Caco-2 (cell line): Measurements from ENCODE around the gene RNASE9. TPM values are rescaled to one million over a fixed set of nuclear protein-coding genes. Genes with fewer than 3 reads are reported as not detected.

Source experiments
- BruUV-seq: library from RNA; stranded (reverse); fragments of 400-500 nt; replicated peaks from 2 replicates; lab custom pipeline; 2021; lab: Mats Ljungman, UMichigan
- CTCF ChIA-PET: fragments of 300-600 bp; sonication (Branson Sonifier 250); formaldehyde crosslinking; loops from one replicate; lab custom pipeline; 2022; ENCODE audit warnings: antibody characterized with exemption; lab: Charles Lee
- POLR2A ChIA-PET: fragments of 300-600 bp; sonication (Branson Sonifier 250); formaldehyde crosslinking; loops from one replicate; lab custom pipeline; 2022; ENCODE audit warnings: antibody characterized with exemption; lab: Charles Lee
- DNase-seq, 2 experiments: peaks; one replicate each; pipeline versions ENCODE4 v3.0.0 to v3.0.0-alpha.2; 2020 to 2022
- H3K27me3 ChIP-seq: replicated peaks from 2 replicates; pipeline ENCODE4 v1.6.0; 2011; ENCODE audit warnings: low read length; ENCODE audit not compliant: control insufficient read depth, insufficient read depth
- H3K36me3 ChIP-seq: 2 replicates; pipeline ENCODE4 v1.5.1; 2011; ENCODE audit warnings: low read length; ENCODE audit not compliant: control insufficient read depth, insufficient read depth
- H3K4me1 ChIP-seq: fragments of 250-450 bp; sonication (Bioruptor Pico); 2 replicates; pipeline ENCODE4 v1.5.1; 2020; ENCODE audit warnings: mild to moderate bottlenecking
- H3K4me3 ChIP-seq: 2 replicates; pipeline ENCODE4 v1.5.1; 2011; ENCODE audit warnings: low read depth, mild to moderate bottlenecking, control low read depth, low read length
- H3K9me3 ChIP-seq: fragments of 250-450 bp; sonication (Bioruptor Pico); 2 replicates; pipeline ENCODE4 v1.5.1; 2020; ENCODE audit warnings: mild to moderate bottlenecking, moderate library complexity
- H3K27ac Mint-ChIP-seq: one replicate; pipeline ENCODE4 v1.8.0; 2022; ENCODE audit warnings: mixed read lengths; ENCODE audit not compliant: unreplicated experiment
- H3K27me3 Mint-ChIP-seq: one replicate; pipeline ENCODE4 v1.8.0; 2022; ENCODE audit warnings: mixed read lengths; ENCODE audit not compliant: insufficient read depth, unreplicated experiment
- H3K36me3 Mint-ChIP-seq: one replicate; pipeline ENCODE4 v1.8.0; 2022; ENCODE audit warnings: mild to moderate bottlenecking, mixed read lengths; ENCODE audit not compliant: insufficient read depth, unreplicated experiment
- H3K4me1 Mint-ChIP-seq: one replicate; pipeline ENCODE4 v1.8.0; 2022; ENCODE audit warnings: low read depth, mixed read lengths; ENCODE audit not compliant: unreplicated experiment
- H3K4me3 Mint-ChIP-seq: one replicate; pipeline ENCODE4 v1.8.0; 2022; ENCODE audit warnings: mild to moderate bottlenecking, moderate library complexity, mixed read lengths; ENCODE audit not compliant: unreplicated experiment
- H3K9me3 Mint-ChIP-seq: one replicate; pipeline ENCODE4 v1.8.0; 2022; ENCODE audit warnings: mixed read lengths; ENCODE audit not compliant: unreplicated experiment
- intact Hi-C: fragments of 100-400 bp; cut with micrococcal nuclease; formaldehyde crosslinking; loops from one replicate; pipeline ENCODE4 v1.10.0; 2022; ENCODE audit not compliant: unreplicated experiment
- total RNA-seq: library from RNA; stranded (reverse); gene quantifications from 2 replicates; pipeline ENCODE4 v1.2.3, GENCODE V29; 2022
- TF ChIP-seq, protein P1 (sequence below), 2 experiments: fragments of 200-600 bp in 1 of 2; IDR thresholded peaks; 1 replicate in 1 of 2; 2 replicates in 1 of 2; pipeline versions ENCODE4 v1.5.1 to v1.8.0; 2011 to 2022; ENCODE audit warnings: antibody characterized with exemption in 1 of 2, control low read depth in 1 of 2, inconsistent platforms in 1 of 2, low read depth in 1 of 2, low read length in 1 of 2, mild to moderate bottlenecking in 1 of 2, moderate library complexity in 1 of 2; ENCODE audit not compliant: insufficient read depth in 1 of 2, severe bottlenecking in 1 of 2, unreplicated experiment in 1 of 2

RNASE9 gene
- total RNA-seq, 1 experiment from 2014 or later, result not detected

DNA sequence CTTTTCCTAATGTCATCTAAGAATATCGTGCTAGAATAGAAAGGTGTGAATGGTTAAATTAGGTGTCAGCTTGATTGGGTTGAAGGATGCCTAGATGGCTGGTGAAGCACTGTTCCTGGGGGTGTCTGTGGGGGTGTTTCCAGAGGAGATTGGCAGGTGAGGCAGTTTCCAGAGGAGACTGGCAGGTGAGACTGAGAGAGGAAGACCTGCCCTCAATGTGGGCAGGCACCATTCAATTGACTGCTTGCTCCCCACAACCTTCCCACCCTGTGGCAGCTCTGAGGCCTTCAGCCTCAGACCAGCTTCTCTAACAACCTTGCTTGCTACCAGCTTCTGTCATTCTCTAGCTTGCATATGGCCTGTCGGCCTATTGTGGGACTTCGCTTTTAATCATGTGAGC lies 9.2 kb downstream of the RNASE9 start:
- intact Hi-C loops, result no loop called here
- ChIA-PET CTCF (no interaction called here), POLR2A (no interaction called here)
- TF ChIP-seq, protein P1, sequence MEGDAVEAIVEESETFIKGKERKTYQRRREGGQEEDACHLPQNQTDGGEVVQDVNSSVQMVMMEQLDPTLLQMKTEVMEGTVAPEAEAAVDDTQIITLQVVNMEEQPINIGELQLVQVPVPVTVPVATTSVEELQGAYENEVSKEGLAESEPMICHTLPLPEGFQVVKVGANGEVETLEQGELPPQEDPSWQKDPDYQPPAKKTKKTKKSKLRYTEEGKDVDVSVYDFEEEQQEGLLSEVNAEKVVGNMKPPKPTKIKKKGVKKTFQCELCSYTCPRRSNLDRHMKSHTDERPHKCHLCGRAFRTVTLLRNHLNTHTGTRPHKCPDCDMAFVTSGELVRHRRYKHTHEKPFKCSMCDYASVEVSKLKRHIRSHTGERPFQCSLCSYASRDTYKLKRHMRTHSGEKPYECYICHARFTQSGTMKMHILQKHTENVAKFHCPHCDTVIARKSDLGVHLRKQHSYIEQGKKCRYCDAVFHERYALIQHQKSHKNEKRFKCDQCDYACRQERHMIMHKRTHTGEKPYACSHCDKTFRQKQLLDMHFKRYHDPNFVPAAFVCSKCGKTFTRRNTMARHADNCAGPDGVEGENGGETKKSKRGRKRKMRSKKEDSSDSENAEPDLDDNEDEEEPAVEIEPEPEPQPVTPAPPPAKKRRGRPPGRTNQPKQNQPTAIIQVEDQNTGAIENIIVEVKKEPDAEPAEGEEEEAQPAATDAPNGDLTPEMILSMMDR (IDR thresholded peaks at IDR 0.05; ENCODE audit: insufficient read depth in 1 of 2, low read depth in 1 of 2, low read length in 1 of 2, severe bottlenecking in 1 of 2, unreplicated experiment in 1 of 2), result no peak
- Histone ChIP-seq H3K4me3 (no peak overlapping the region), H3K27me3 (no peaks in the 10 kb centered on the region; the same call in 1 of the 2 replicates), H3K4me1 (peaks cover 11% of the 10 kb centered on the region), H3K9me3 (no peaks in the 10 kb centered on the region), H3K36me3 (no peaks in the 10 kb centered on the region)
- H3K27me3 Mint-ChIP-seq, result no peaks in the 10 kb centered on the region
- no peaks in the 10 kb centered on the region for H3K36me3 Mint-ChIP-seq
- no peak for DNase-seq
- no TSS peak for BruUV-seq
- H3K27ac Mint-ChIP-seq, result no peak overlapping the region
- no peaks in the 10 kb centered on the region for H3K9me3 Mint-ChIP-seq
- peaks cover 10% of the 10 kb centered on the region for H3K4me1 Mint-ChIP-seq
- no peak overlapping the region for H3K4me3 Mint-ChIP-seq

DNA sequence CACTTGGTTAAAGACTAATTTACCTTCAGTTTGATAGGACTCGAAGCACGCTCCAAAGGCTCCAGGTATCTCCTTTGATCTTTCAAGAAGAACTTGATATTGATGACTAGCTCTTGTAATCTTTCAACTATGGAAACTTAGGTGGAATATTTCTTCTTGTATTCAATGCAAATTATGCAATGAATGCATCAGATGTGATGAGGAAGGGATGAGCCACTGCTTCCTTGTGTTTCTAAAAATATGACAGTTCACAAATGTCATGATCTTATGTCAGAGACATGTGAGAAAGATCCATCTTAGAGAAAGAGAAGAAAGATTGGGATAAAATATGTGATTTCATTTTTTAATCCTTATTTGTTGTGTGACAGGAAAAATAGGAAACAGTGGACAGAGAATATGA lies 9.9 kb downstream of the RNASE9 start:
- TF ChIP-seq, protein P1 (IDR thresholded peaks at IDR 0.05; ENCODE audit: insufficient read depth in 1 of 2, low read depth in 1 of 2, low read length in 1 of 2, severe bottlenecking in 1 of 2, unreplicated experiment in 1 of 2), result no peak
- Mint-ChIP-seq H3K36me3 (no peaks in the 10 kb centered on the region), H3K27ac (no peak overlapping the region), H3K9me3 (no peaks in the 10 kb centered on the region), H3K4me1 (peaks cover 15% of the 10 kb centered on the region), H3K27me3 (no peaks in the 10 kb centered on the region), H3K4me3 (no peak overlapping the region)
- Histone ChIP-seq H3K27me3 (no peaks in the 10 kb centered on the region; the same call in 1 of the 2 replicates), H3K4me1 (peaks cover 14% of the 10 kb centered on the region), H3K4me3 (no peak overlapping the region), H3K9me3 (no peaks in the 10 kb centered on the region), H3K36me3 (no peaks in the 10 kb centered on the region)
- intact Hi-C loops, result no loop called here
- BruUV-seq, result no TSS peak
- ChIA-PET POLR2A (no interaction called here), CTCF (no interaction called here)
- no peak for DNase-seq

DNA sequence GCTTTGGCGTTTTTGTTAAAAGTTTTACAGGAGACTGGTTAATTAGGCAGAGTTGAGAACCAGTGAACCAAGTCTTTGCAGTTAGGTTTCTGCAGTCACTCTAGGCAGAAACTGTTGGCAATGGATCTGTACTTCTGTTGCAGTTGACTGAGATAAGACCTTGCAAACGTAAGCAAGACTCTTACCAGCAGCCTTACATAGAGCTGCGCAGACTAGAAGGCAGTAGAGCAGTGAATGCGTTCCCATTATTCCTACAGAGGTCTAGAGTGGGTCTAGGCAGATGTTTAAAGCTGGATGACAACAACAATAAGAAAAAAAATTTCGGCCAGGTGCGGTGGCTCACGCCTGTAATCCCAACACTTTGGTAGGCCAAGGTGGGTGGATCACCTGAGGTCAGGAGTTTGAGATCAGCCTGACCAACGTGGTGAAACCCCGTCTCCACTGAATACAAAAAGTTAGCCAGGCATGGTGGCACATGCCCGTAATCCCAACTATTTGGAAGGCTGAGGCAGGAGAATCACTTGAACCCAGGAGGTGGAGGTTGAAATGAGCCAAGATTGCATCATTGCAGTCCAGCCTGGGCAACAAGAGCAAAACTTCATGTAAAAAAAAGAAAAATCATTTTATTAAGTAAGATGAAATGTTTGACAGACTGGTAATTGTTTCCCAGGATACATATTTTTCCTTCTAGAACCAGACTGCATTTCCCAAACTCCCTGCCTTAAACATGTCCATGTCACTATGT lies 12.3 kb downstream of the RNASE9 start:
- no peak overlapping the region for H3K4me3 ChIP-seq
- H3K27me3 ChIP-seq, result no peaks in the 10 kb centered on the region
- Mint-ChIP-seq H3K27ac (no peak overlapping the region), H3K4me1 (peaks cover 15% of the 10 kb centered on the region), H3K27me3 (no peaks in the 10 kb centered on the region), H3K36me3 (no peaks in the 10 kb centered on the region), H3K9me3 (no peaks in the 10 kb centered on the region), H3K4me3 (no peak overlapping the region)
- H3K9me3 ChIP-seq, result no peaks in the 10 kb centered on the region
- peaks cover 14% of the 10 kb centered on the region for H3K4me1 ChIP-seq
- intact Hi-C loops, result loop anchor here (5.0 to 10.0 kb wide), 2 partner anchors 134 kb away; partner anchors contain the start of genes RNASE4 and TEP1
- CTCF ChIA-PET, result no interaction called here
- POLR2A ChIA-PET, result no interaction called here
- BruUV-seq, result no TSS peak
- no peak for DNase-seq
- TF ChIP-seq, protein P1 (IDR thresholded peaks at IDR 0.05; ENCODE audit: insufficient read depth in 1 of 2, low read depth in 1 of 2, low read length in 1 of 2, severe bottlenecking in 1 of 2, unreplicated experiment in 1 of 2), result no peak
- H3K36me3 ChIP-seq, result no peaks in the 10 kb centered on the region
